ENCODE results near the gene SH2D2A. TPM values are rescaled to one million over a fixed set of nuclear protein-coding genes. Genes with fewer than 3 reads are reported as not detected.

Gene SH2D2A
- total RNA-seq, 4 donors from 2014 or later: 6.0 TPM; not detected in 3

- TF ChIP-seq POLR2A (IDR thresholded peaks at IDR 0.05) (no peak), CTCF (IDR thresholded peaks at IDR 0.05) (no peak)
- no peak for DNase-seq
- H3K27me3 ChIP-seq: no peaks in the 10 kb centered on the region
- intact Hi-C loops (cut with DNase I; ENCODE audit: low total_unique reads): no loop called here
- no peak overlapping the region for H3K4me3 ChIP-seq
- H3K36me3 ChIP-seq: no peaks in the 10 kb centered on the region
- no peaks in the 10 kb centered on the region for H3K9me3 ChIP-seq
- no peaks in the 10 kb centered on the region for H3K4me1 ChIP-seq
- H3K27ac ChIP-seq: no peak overlapping the region
Observed at GRCh38 chr1:156836041-156836654, 19.5 kb upstream of the SH2D2A start.

- TF ChIP-seq CTCF (IDR thresholded peaks at IDR 0.05) (no peak), POLR2A (IDR thresholded peaks at IDR 0.05) (no peak)
- H3K27ac ChIP-seq: no peak overlapping the region
- DNase-seq: no peak
- intact Hi-C loops (cut with DNase I; ENCODE audit: low total_unique reads): no loop called here
- no peaks in the 10 kb centered on the region for H3K36me3 ChIP-seq
- no peaks in the 10 kb centered on the region for H3K9me3 ChIP-seq
- H3K4me3 ChIP-seq: no peak overlapping the region
- no peaks in the 10 kb centered on the region for H3K27me3 ChIP-seq
- H3K4me1 ChIP-seq: no peaks in the 10 kb centered on the region
Observed at GRCh38 chr1:156834322-156834721, 17.7 kb upstream of the SH2D2A start.

- TF ChIP-seq POLR2A (IDR thresholded peaks at IDR 0.05) (no peak), CTCF (IDR thresholded peaks at IDR 0.05) (no peak)
- Histone ChIP-seq H3K27me3 (no peaks in the 10 kb centered on the region), H3K4me3 (no peak overlapping the region), H3K36me3 (no peaks in the 10 kb centered on the region), H3K4me1 (no peaks in the 10 kb centered on the region), H3K27ac (no peak overlapping the region), H3K9me3 (no peaks in the 10 kb centered on the region)
- intact Hi-C loops (cut with DNase I; ENCODE audit: low total_unique reads): no loop called here
- no peak for DNase-seq
Observed at GRCh38 chr1:156833603-156834002, 17.0 kb upstream of the SH2D2A start.

GRCh38 chr1:156832434-156832833 is 15.8 kb upstream of the SH2D2A start:
- Histone ChIP-seq H3K4me3 (no peak overlapping the region), H3K27ac (no peak overlapping the region), H3K4me1 (no peaks in the 10 kb centered on the region), H3K9me3 (no peaks in the 10 kb centered on the region), H3K36me3 (no peaks in the 10 kb centered on the region), H3K27me3 (no peaks in the 10 kb centered on the region)
- intact Hi-C loops (cut with DNase I; ENCODE audit: low total_unique reads): no loop called here
- DNase-seq: no peak
- no peak for TF ChIP-seq POLR2A (IDR thresholded peaks at IDR 0.05)
- TF ChIP-seq CTCF (IDR thresholded peaks at IDR 0.05): no peak

GRCh38 chr1:156828400-156829124 is 11.9 kb upstream of the SH2D2A start:
- no peak overlapping the region for H3K4me3 ChIP-seq
- intact Hi-C loops (cut with DNase I; ENCODE audit: low total_unique reads): no loop called here
- no peaks in the 10 kb centered on the region for H3K9me3 ChIP-seq
- H3K4me1 ChIP-seq: no peaks in the 10 kb centered on the region
- no peaks in the 10 kb centered on the region for H3K27me3 ChIP-seq
- no peak overlapping the region for H3K27ac ChIP-seq
- TF ChIP-seq POLR2A (IDR thresholded peaks at IDR 0.05) (no peak), CTCF (IDR thresholded peaks at IDR 0.05) (no peak)
- DNase-seq: no peak
- H3K36me3 ChIP-seq: no peaks in the 10 kb centered on the region

Data from uterus (tissue), 4 donors.